ENCODE results near the gene TARBP1.

DNA sequence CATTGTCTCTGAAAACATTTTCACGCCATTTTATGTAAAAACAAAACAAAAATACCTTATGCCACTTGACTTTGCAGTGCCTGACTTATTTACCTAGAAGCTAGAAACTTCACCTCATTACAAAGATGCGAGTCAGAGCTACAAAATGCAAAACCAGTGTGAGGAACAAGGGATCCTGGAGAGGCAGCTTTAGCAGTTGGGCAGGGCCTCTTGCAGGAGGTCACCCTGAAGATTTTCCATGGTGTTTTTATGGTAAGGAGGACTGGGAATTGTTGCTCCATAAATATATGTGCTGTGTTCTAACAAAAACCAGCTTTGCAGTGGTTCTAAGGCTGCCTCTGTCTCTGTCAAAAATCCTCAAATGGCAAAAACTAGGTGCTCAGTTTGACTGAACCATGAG, 36.4 kb upstream of the TARBP1 start:
- TF ChIP-seq, protein P1, sequence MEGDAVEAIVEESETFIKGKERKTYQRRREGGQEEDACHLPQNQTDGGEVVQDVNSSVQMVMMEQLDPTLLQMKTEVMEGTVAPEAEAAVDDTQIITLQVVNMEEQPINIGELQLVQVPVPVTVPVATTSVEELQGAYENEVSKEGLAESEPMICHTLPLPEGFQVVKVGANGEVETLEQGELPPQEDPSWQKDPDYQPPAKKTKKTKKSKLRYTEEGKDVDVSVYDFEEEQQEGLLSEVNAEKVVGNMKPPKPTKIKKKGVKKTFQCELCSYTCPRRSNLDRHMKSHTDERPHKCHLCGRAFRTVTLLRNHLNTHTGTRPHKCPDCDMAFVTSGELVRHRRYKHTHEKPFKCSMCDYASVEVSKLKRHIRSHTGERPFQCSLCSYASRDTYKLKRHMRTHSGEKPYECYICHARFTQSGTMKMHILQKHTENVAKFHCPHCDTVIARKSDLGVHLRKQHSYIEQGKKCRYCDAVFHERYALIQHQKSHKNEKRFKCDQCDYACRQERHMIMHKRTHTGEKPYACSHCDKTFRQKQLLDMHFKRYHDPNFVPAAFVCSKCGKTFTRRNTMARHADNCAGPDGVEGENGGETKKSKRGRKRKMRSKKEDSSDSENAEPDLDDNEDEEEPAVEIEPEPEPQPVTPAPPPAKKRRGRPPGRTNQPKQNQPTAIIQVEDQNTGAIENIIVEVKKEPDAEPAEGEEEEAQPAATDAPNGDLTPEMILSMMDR (IDR thresholded peaks at IDR 0.05 in 4 of 5, conservative IDR thresholded peaks at IDR 0.05 in 1 of 5), result no peak
- TF ChIP-seq POLR2A (IDR thresholded peaks at IDR 0.05), result no peak

Data from gastrocnemius medialis (tissue), 4 donors.